MM.1S (cell line): ENCODE measurements around the gene NR2E3.

Experiments used
- DNase-seq: peaks from one replicate; pipeline ENCODE4 v3.0.0-alpha.2; 2015
- H2AFZ ChIP-seq: fragments of 300-600 bp; sonication (generic); 2 replicates; pipeline ENCODE4 v1.6.0; 2016; ENCODE audit warnings: antibody characterized with exemption, low read length
- H3F3A ChIP-seq: fragments of 300-600 bp; sonication (generic); 2 replicates; pipeline ENCODE4 v1.6.1; 2016; ENCODE audit warnings: mild to moderate bottlenecking, antibody characterized with exemption, low read length, moderate library complexity, mixed read lengths; ENCODE audit not compliant: insufficient read depth
- H3K27ac ChIP-seq: fragments of 300-600 bp; sonication (generic); 2 replicates; pipeline ENCODE4 v1.5.1; 2016; ENCODE audit warnings: mild to moderate bottlenecking, low read length
- H3K27me3 ChIP-seq: fragments of 300-600 bp; sonication (generic); replicated peaks from 2 replicates; pipeline ENCODE4 v1.6.0; 2016; ENCODE audit warnings: low read length; ENCODE audit not compliant: insufficient read depth
- H3K36me3 ChIP-seq: fragments of 300-600 bp; sonication (generic); replicated peaks from 2 replicates; pipeline ENCODE4 v1.6.1; 2016; ENCODE audit warnings: mild to moderate bottlenecking, low read length, mixed read lengths; ENCODE audit not compliant: insufficient read depth
- H3K4me1 ChIP-seq: fragments of 300-600 bp; sonication (generic); 2 replicates; pipeline ENCODE4 v1.6.1; 2016; ENCODE audit warnings: low read length, mixed read lengths
- H3K4me2 ChIP-seq: fragments of 300-600 bp; sonication (generic); 2 replicates; pipeline ENCODE4 v1.6.0; 2016; ENCODE audit warnings: low read depth, low read length
- H3K4me3 ChIP-seq: fragments of 300-600 bp; sonication (generic); 2 replicates; pipeline ENCODE4 v1.5.1; 2016; ENCODE audit warnings: low read length, mixed read lengths
- H3K79me2 ChIP-seq: fragments of 300-600 bp; sonication (generic); 2 replicates; pipeline ENCODE4 v1.6.1; 2016; ENCODE audit warnings: mixed run types, low read length, mixed read lengths
- H3K9ac ChIP-seq: fragments of 300-600 bp; sonication (generic); 2 replicates; pipeline ENCODE4 v1.6.1; 2016; ENCODE audit warnings: low read length, mixed read lengths
- H3K9me2 ChIP-seq: fragments of 300-600 bp; sonication (generic); replicated peaks from 2 replicates; pipeline ENCODE4 v1.6.1; 2016; ENCODE audit warnings: mild to moderate bottlenecking, low read length, mixed read lengths; ENCODE audit not compliant: insufficient read depth
- H3K9me3 ChIP-seq: fragments of 300-600 bp; sonication (generic); replicated peaks from 2 replicates; pipeline ENCODE4 v1.6.1; 2016; ENCODE audit warnings: mild to moderate bottlenecking, low read length, mixed read lengths; ENCODE audit not compliant: insufficient read depth
- H4K20me1 ChIP-seq: fragments of 300-600 bp; sonication (generic); 2 replicates; pipeline ENCODE4 v1.6.1; 2016; ENCODE audit warnings: mild to moderate bottlenecking, low read length, moderate library complexity, mixed read lengths; ENCODE audit not compliant: insufficient read depth
- CTCF ChIP-seq: fragments of 300-600 bp; sonication (generic); IDR thresholded peaks from 2 replicates; pipeline ENCODE4 v1.5.1; 2016; ENCODE audit warnings: antibody characterized with exemption, low read length, mixed read lengths
- EZH2 ChIP-seq: fragments of 300-600 bp; sonication (generic); optimal IDR thresholded peaks from 2 replicates; pipeline ENCODE3; 2017; ENCODE audit warnings: low read depth, mild to moderate bottlenecking, antibody characterized with exemption, low read length, mixed read lengths
- EZH2phosphoT487 ChIP-seq: fragments of 300-600 bp; sonication (generic); IDR thresholded peaks from 2 replicates; pipeline ENCODE4 v1.6.1; 2018; ENCODE audit warnings: antibody characterized with exemption, low read length

Gene NR2E3

GRCh38 chr15:71782422-71783165 lies 27.8 kb upstream of the NR2E3 start:
- H3K9me3 ChIP-seq: no peaks in the 10 kb centered on the region
- no peak overlapping the region for H3K9ac ChIP-seq
- H3K79me2 ChIP-seq: no peaks in the 10 kb centered on the region
- no peak overlapping the region for H2AFZ ChIP-seq
- H3F3A ChIP-seq: no peaks in the 10 kb centered on the region
- H3K4me1 ChIP-seq: no peaks in the 10 kb centered on the region
- no peaks in the 10 kb centered on the region for H3K9me2 ChIP-seq
- no peaks in the 10 kb centered on the region for H3K27me3 ChIP-seq
- TF ChIP-seq EZH2phosphoT487: no peak
- no peak for TF ChIP-seq CTCF
- H4K20me1 ChIP-seq: no peaks in the 10 kb centered on the region
- no peaks in the 10 kb centered on the region for H3K36me3 ChIP-seq
- no peak for DNase-seq
- H3K4me2 ChIP-seq: no peak overlapping the region
- no peak overlapping the region for H3K27ac ChIP-seq
- no peak overlapping the region for H3K4me3 ChIP-seq

GRCh38 chr15:71784719-71785118 lies 25.6 kb upstream of the NR2E3 start:
- Histone ChIP-seq H4K20me1 (no peaks in the 10 kb centered on the region), H3K9ac (no peak overlapping the region), H3K4me1 (no peaks in the 10 kb centered on the region), H3K27ac (no peak overlapping the region), H3K36me3 (no peaks in the 10 kb centered on the region), H3K79me2 (no peaks in the 10 kb centered on the region), H3K9me2 (no peaks in the 10 kb centered on the region), H2AFZ (no peak overlapping the region), H3K4me3 (no peak overlapping the region), H3K4me2 (no peak overlapping the region), H3F3A (no peaks in the 10 kb centered on the region), H3K27me3 (no peaks in the 10 kb centered on the region), H3K9me3 (no peaks in the 10 kb centered on the region)
- TF ChIP-seq CTCF (peak; percentile 49), EZH2phosphoT487 (no peak)
- no peak for DNase-seq

GRCh38 chr15:71785996-71786395 lies 24.4 kb upstream of the NR2E3 start:
- Histone ChIP-seq H3K27ac (no peak overlapping the region), H4K20me1 (no peaks in the 10 kb centered on the region), H3K4me2 (no peak overlapping the region), H3K27me3 (no peaks in the 10 kb centered on the region), H3K36me3 (no peaks in the 10 kb centered on the region), H3K9ac (no peak overlapping the region), H3K9me3 (no peaks in the 10 kb centered on the region), H3K4me1 (no peaks in the 10 kb centered on the region), H2AFZ (no peak overlapping the region), H3K79me2 (no peaks in the 10 kb centered on the region), H3K9me2 (no peaks in the 10 kb centered on the region), H3F3A (no peaks in the 10 kb centered on the region), H3K4me3 (no peak overlapping the region)
- no peak for DNase-seq
- TF ChIP-seq EZH2phosphoT487 (no peak), CTCF (no peak), EZH2 (no peak)
